Cardiac fibroblast (primary cell): ENCODE results near the gene DNAAF3.

Source experiments
- DNase-seq, 2 donors: peaks; one replicate each; pipeline versions ENCODE4 v3.0.0 to v3.0.0-alpha.2; 2010; ENCODE audit warnings: low read depth in 2 of 2
- H3K4me3 ChIP-seq, 2 donors: replicated peaks in 1 of 2; 1 replicate in 1 of 2; 2 replicates in 1 of 2; pipeline ENCODE4 v1.5.1; 2011; ENCODE audit warnings: low read depth in 2 of 2, low read length in 2 of 2, mild to moderate bottlenecking in 2 of 2, moderate library complexity in 1 of 2
- CTCF ChIP-seq: IDR thresholded peaks from one replicate; pipeline ENCODE4 v1.5.1; 2011; ENCODE audit warnings: low read depth, mild to moderate bottlenecking, low read length, inconsistent platforms

The DNAAF3 gene

GRCh38 chr19:55149078-55150003 lies 17.1 kb downstream of the DNAAF3 start, which contains the start of gene TNNT1:
Gene TNNT1 (minus strand): TSS chr19:55149206. CDS start chr19:55147157, 2,049 bp downstream.
- no peak within 1 kb of the TSS for H3K4me3 ChIP-seq
- no peak for TF ChIP-seq CTCF
- no peak for DNase-seq

DNA sequence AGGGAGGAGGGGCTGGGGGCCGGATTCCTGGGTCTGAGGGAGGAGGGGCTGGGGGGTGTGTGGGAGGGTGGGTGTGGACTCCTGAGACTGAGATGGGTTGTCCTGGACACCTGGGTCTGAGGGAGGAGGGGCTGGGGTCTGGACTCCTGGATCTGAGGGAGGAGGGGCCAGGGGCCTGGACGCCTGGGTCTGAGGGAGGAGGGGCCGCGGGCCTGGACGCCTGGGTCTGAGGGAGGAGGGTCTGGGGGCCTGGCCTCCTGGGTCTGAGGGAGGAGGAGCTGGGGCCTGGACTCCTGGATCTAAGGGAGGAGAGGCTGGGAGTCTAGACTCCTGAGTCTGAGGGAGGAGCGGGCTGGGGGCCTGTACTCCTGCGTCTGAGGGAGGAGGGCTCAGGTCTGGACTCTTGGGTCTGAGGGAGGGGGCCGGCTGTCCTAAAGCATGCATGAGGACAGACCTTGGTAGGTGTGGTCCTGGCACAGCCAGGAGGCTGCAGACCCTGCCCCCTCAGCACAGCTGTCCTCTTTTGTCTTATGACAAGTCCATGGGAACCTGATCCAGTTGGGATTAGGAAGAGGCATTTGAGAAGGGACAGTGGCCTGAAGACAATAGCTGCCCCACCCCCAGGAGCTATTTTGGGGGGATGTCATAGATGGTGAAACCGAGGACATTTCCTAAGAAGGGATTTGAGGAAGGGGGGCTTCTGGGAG lies 18.7 kb downstream of the DNAAF3 start:
- no peak for DNase-seq
- H3K4me3 ChIP-seq: no peak overlapping the region
- TF ChIP-seq CTCF: no peak

DNA sequence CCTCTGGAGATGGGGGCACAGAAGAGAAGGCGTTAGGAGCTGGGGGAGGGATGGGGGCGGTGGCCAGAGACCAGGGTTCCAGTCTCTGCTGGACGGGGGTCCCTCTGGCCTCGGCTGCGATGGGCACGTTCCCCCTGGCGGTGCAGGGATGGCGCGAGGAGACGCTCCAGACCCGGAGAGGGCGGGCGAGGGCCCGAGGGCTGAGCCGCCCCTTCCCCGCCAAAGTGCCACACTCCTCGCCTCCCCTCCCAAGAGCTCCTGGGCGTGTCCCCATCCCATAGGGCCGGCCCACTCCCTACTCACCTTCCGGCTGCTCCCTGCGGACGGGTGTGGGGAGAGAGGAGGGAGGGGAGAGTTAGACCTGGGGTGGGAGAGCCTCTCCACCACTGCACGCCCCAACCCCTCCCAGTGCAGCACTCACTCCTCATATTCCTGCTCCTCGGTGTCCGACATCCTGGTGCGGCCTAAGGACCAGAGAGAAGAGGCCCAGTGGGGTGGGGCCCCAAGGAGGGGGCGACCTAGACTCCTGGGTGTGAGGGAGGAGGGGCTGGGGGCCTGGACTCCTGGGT lies 19.6 kb downstream of the DNAAF3 start:
- no peak for DNase-seq
- no peak overlapping the region for H3K4me3 ChIP-seq
- no peak for TF ChIP-seq CTCF

DNA sequence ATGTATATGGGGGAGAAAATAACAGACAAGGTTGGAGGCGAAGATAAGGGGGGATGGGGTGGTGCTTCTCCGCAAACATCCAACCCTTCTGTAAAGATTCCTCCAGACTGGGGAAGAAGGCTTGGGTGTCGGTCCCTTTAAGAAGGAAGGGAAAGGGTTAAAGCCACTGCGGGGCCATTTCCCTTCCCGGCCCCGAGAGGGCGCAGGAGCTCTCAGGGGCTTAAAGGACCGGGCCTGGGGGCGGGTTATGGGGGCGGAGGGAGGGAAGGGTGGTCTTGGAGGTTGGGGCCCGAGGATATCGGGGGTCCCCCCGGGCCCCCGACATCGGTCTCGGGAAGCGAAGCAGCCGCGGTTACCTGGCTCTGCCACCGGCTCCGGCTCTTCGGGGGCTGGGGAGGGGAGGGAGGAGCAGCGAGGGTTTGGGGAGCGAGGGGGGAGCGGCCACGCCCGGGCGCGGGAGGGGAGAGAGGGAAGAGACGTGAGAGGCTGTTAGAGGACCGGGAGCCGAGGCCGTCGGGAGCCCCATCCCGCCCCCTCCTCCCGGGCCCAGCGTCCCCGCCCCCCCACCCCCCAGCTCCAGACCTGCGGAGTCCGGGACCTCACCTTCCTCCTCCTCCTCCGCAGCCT lies 20.2 kb downstream of the DNAAF3 start:
- H3K4me3 ChIP-seq: no peak overlapping the region
- TF ChIP-seq CTCF: peak; percentile 66
- DNase-seq: peak in 1 of 2 donors; percentile 25

GRCh38 chr19:55145232-55145631 lies 21.2 kb downstream of the DNAAF3 start:
- DNase-seq: no peak
- H3K4me3 ChIP-seq: no peak overlapping the region
- TF ChIP-seq CTCF: no peak

DNA sequence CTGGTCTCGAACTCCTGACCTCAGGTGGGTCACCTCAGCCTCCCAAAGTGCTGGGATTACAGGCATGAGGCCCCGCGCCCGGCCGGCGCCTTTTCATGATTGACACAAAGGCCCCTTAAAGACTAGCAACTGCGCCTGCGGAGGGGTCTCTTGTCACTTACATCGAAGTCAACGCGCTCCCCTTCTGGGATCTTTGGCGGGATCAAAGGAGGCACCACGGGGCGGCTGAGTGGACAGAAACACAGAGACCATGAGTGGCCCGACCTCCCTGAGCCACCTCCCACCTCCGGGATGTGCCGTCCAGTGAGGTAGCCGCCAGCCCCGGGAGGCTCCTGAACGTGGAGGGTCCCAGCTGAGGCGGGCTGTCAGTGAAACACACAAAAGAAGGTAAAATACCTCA lies 24.7 kb downstream of the DNAAF3 start:
- no peak for TF ChIP-seq CTCF
- H3K4me3 ChIP-seq: no peak overlapping the region
- no peak for DNase-seq
